GM12878 (cell line): ENCODE results near the gene SYT12. TPM values are rescaled to one million over a fixed set of nuclear protein-coding genes. Genes with fewer than 3 reads are reported as not detected.

ENCODE experiments used
- ATAC-seq: fragments of 200-7000 bp; cut with Tn5 transposase; 3 replicates; pipeline ENCODE4 v1.9.1; 2020; ENCODE audit warnings: mild to moderate bottlenecking, moderate library complexity
- BruUV-seq: library from RNA; stranded (reverse); fragments of 400-500 nt; replicated peaks from 2 replicates; lab custom pipeline; 2021; lab: Mats Ljungman, UMichigan
- CTCF ChIA-PET: fragments of 300-600 bp; sonication (Branson Sonifier 250); formaldehyde crosslinking; extraction: SDS; loops from one replicate; lab custom pipeline; 2021; ENCODE audit warnings: inconsistent platforms; lab: Yijun Ruan, JAX
- POLR2A ChIA-PET: fragments of 350-600 bp; formaldehyde crosslinking; extraction: SDS; loops from one replicate; lab custom pipeline; 2021; ENCODE audit warnings: inconsistent platforms; lab: Charles Lee
- RAD21 ChIA-PET: fragments of 300-600 bp; sonication (Branson Sonifier 250); formaldehyde crosslinking; loops from one replicate; lab custom pipeline; 2023; ENCODE audit warnings: antibody characterized with exemption; ENCODE audit not compliant: unreplicated experiment; lab: Charles Lee
- SMC1A ChIA-PET: fragments of 300-600 bp; sonication (Branson Sonifier 250); formaldehyde crosslinking; loops from one replicate; lab custom pipeline; 2023; ENCODE audit not compliant: unreplicated experiment, uncharacterized antibody; lab: Charles Lee
- DNase-seq: peaks from one replicate; pipeline ENCODE4 v3.0.0-alpha.2; 2011; ENCODE audit warnings: low read depth, low spot score
- FAIRE-seq: peaks from 3 replicates; lab custom pipeline; 2011; peaks lifted over from hg19 to GRCh38; lab: Jason Lieb, UNC
- H2AFZ ChIP-seq: 2 replicates; pipeline ENCODE4 v1.6.0; 2011; ENCODE audit warnings: low read depth, low read length, control low read depth; ENCODE audit not compliant: control insufficient read depth
- H3K27ac ChIP-seq: 2 replicates; pipeline ENCODE4 v1.5.1; 2011; ENCODE audit warnings: control low read depth; ENCODE audit not compliant: control insufficient read depth, insufficient read depth
- H3K27me3 ChIP-seq, 2 experiments: replicated peaks in 1 of 2; 2 replicates each; pipeline versions ENCODE4 v1.6.0 to v1.6.1; 2011; ENCODE audit warnings: low read length in 1 of 2; ENCODE audit not compliant: control insufficient read depth in 2 of 2, insufficient read depth in 2 of 2
- H3K36me3 ChIP-seq, 2 experiments: 2 replicates each; pipeline ENCODE4 v1.5.1; 2011; ENCODE audit warnings: low read length in 1 of 2; ENCODE audit not compliant: control insufficient read depth in 2 of 2, insufficient read depth in 2 of 2
- H3K4me1 ChIP-seq: 2 replicates; pipeline ENCODE4 v1.6.1; 2011; ENCODE audit warnings: mild to moderate bottlenecking, low read length, moderate library complexity, mixed read lengths; ENCODE audit not compliant: control insufficient read depth, insufficient read depth
- H3K4me2 ChIP-seq: 2 replicates; pipeline ENCODE4 v1.6.0; 2011; ENCODE audit warnings: control low read depth; ENCODE audit not compliant: control insufficient read depth, insufficient read depth
- H3K4me3 ChIP-seq: fragments of 200-600 bp; sonication (generic); 2 replicates; pipeline ENCODE4 v1.5.1; 2016
- H3K79me2 ChIP-seq: 2 replicates; pipeline ENCODE4 v1.6.0; 2011; ENCODE audit warnings: low read length; ENCODE audit not compliant: control insufficient read depth, insufficient read depth
- H3K9ac ChIP-seq: 2 replicates; pipeline ENCODE4 v1.8.0; 2011; ENCODE audit warnings: low read length, control low read depth, mixed read lengths; ENCODE audit not compliant: control insufficient read depth, insufficient read depth
- H3K9me3 ChIP-seq: replicated peaks from 3 replicates; pipeline ENCODE4 v1.5.1; 2011; ENCODE audit warnings: mild to moderate bottlenecking, low read length; ENCODE audit not compliant: control insufficient read depth, insufficient read depth
- H4K20me1 ChIP-seq: 2 replicates; pipeline ENCODE4 v1.6.0; 2011; ENCODE audit not compliant: control insufficient read depth, insufficient read depth
- ATF2 ChIP-seq: IDR thresholded peaks from 2 replicates; pipeline ENCODE4 v1.6.1; 2012; ENCODE audit warnings: low read length, inconsistent platforms
- CREM ChIP-seq: IDR thresholded peaks from 2 replicates; pipeline ENCODE4 v1.6.1; 2014; ENCODE audit warnings: antibody characterized with exemption, low read depth
- EED ChIP-seq: sonication (generic); IDR thresholded peaks from 2 replicates; pipeline ENCODE4 v1.6.1; 2016; ENCODE audit warnings: antibody characterized with exemption, low read depth
- IKZF2 ChIP-seq, 2 experiments: fragments of 450-650 bp; IDR thresholded peaks; 2 replicates each; pipeline ENCODE4 v1.6.1; 2017; ENCODE audit warnings: mild to moderate bottlenecking in 2 of 2, moderate library complexity in 2 of 2
- MTA2 ChIP-seq: fragments of 450-650 bp; IDR thresholded peaks from 2 replicates; pipeline ENCODE4 v1.6.1; 2016; ENCODE audit warnings: low read depth, mild to moderate bottlenecking, moderate library complexity
- NR2C1 ChIP-seq: fragments of 450-650 bp; IDR thresholded peaks from 2 replicates; pipeline ENCODE4 v1.6.1; 2017; ENCODE audit warnings: antibody characterized with exemption, mild to moderate bottlenecking, moderate library complexity
- POLR2A ChIP-seq: IDR thresholded peaks from 2 replicates; pipeline ENCODE4 v1.6.1; 2011; ENCODE audit warnings: low read depth, mild to moderate bottlenecking, low read length
- PRDM15 ChIP-seq: fragments of 450-650 bp; formaldehyde crosslinking; IDR thresholded peaks from 2 replicates; pipeline ENCODE4 v1.4.0; 2020; ENCODE audit warnings: mild to moderate bottlenecking, moderate library complexity
- RB1 ChIP-seq: fragments of 450-650 bp; formaldehyde crosslinking; IDR thresholded peaks from 2 replicates; pipeline ENCODE4 v1.6.1; 2017; ENCODE audit warnings: mild to moderate bottlenecking, borderline replicate concordance
- ZSCAN29 ChIP-seq: fragments of 450-650 bp; IDR thresholded peaks from 2 replicates; pipeline ENCODE4 v1.6.1; 2017; ENCODE audit warnings: mild to moderate bottlenecking, moderate library complexity
- WGBS: methylation state at CpG from one replicate; pipeline ENCODE4 v1.1.6; 2016; ENCODE audit warnings: low lambda C conversion rate; ENCODE audit not compliant: insufficient replicate concordance, insufficient coverage; ENCODE audit errors: missing lambda C conversion rate; 5-methylcytosine and 5-hydroxymethylcytosine counted together
- in situ Hi-C: fragments of 300-500 bp; cut with MboI; formaldehyde crosslinking; loops from 9 replicates; pipeline ENCODE4 v1.14.3; 2018; ENCODE audit warnings: mixed read lengths
- intact Hi-C: fragments of 100-400 bp; cut with micrococcal nuclease; formaldehyde crosslinking; loops from one replicate; pipeline ENCODE4 v1.14.2; 2022; ENCODE audit not compliant: unreplicated experiment
- polyA plus RNA-seq, 11 experiments: library from polyadenylated mRNA; depleted of rRNA in 4 of 11; unstranded in 6 of 11; stranded (reverse) in 5 of 11; fragments of >200 nt; fragmentation: Nextera tagmentation in 4 of 11; fragmentation: Illumina TruSeq in 1 of 11; extraction: Ambion mirVana in 4 of 11; extraction: Trizol in 1 of 11; gene quantifications; 1 replicate in 1 of 11; 2 replicates in 10 of 11; pipeline versions ENCODE4 v1.2.1 to v1.2.3, GENCODE V29; 2011 to 2016; ENCODE audit warnings: inconsistent platforms in 2 of 11, missing spikeins in 2 of 11, low read depth in 1 of 11
- total RNA-seq, 4 experiments: library from RNA; depleted of rRNA in 3 of 4; stranded (reverse); fragments of >200 nt in 3 of 4; fragmentation: Illumina TruSeq in 1 of 4; extraction: Trizol in 1 of 4; gene quantifications; 2 replicates each; pipeline versions ENCODE4 v1.2.1 to v1.2.3, GENCODE V29; 2013 to 2021

The SYT12 gene
- total and polyA plus RNA-seq, 10 of the 15 experiments (the other 5 are each of a cell fraction or from before 2014, with no cell fraction given), result 0.02 to 2.3 (median 0.84) TPM; not detected in 1

DNA sequence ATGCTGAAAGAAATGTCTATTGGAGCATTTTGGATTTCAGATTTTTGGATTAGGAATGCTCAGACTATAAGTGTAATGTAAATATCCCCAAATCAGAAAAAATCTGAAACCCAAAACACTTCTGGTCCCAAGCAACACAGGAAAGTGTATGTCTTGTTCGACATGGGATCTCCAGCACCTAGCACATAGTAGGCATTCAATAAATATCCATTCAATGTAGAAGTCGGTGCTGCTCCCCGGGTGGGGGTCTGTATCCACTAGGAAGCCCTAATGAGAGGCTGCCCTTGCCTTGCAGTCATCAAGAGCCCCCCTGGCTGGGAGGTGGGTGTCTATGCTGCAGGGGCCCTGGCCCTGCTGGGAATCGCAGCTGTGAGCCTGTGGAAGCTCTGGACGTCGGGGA, 11.4 kb downstream of the SYT12 start (continued):
- TF ChIP-seq CREM (no peak), RB1 (no peak), EED (no peak), PRDM15 (CRISPR knock-in tag) (no peak)
- TF ChIP-seq, all 136 proteins: peak for 0

GRCh38 chr11:67040147-67040546, 17.2 kb downstream of the SYT12 start:
- CTCF ChIA-PET, result interaction anchor here (0.6 kb wide), 1 partner anchor 11 kb away, joined by 4 read pairs; no protein-coding TSS in a partner anchor
- intact Hi-C loops, result no loop called here
- FAIRE-seq, result no peak
- TF ChIP-seq ZSCAN29 (no peak), IKZF2 (IDR thresholded peaks at IDR 0.05) (no peak), POLR2A (no peak), ATF2 (no peak), PRDM15 (CRISPR knock-in tag) (no peak), NR2C1 (no peak), MTA2 (no peak)
- TF ChIP-seq, all 136 proteins: peak for 0
- Histone ChIP-seq H3K27me3 (peaks cover 0 to 11% of the 10 kb centered on the region in 2 experiments; a peak in 3 of 4 replicates), H3K36me3 (no peaks in the 10 kb centered on the region), H3K27ac (no peak overlapping the region), H3K4me2 (no peak overlapping the region), H3K9ac (no peak overlapping the region), H3K4me1 (peaks cover 4% of the 10 kb centered on the region; the same call in 1 of the 2 replicates), H4K20me1 (no peaks in the 10 kb centered on the region), H3K9me3 (no peaks in the 10 kb centered on the region), H3K79me2 (no peaks in the 10 kb centered on the region), H3K4me3 (no peak overlapping the region), H2AFZ (no peak overlapping the region)
- in situ Hi-C loops, result no loop called here
- ChIA-PET POLR2A (no interaction called here), SMC1A (no interaction called here), RAD21 (no interaction called here)
- no TSS peak for BruUV-seq
- DNase-seq (no peak), ATAC-seq (no peak)
- 66% methylated on average over 12 of the region's 12 CpGs for WGBS
